Endothelial cell of hepatic sinusoid (primary cell): ENCODE data around the gene SPRING1.

ENCODE experiments used
- in situ Hi-C: cut with HindIII; loops from 2 replicates; pipeline ENCODE4 v1.10.0; 2017; ENCODE audit warnings: low sequenced_read_pairs

Gene SPRING1

DNA sequence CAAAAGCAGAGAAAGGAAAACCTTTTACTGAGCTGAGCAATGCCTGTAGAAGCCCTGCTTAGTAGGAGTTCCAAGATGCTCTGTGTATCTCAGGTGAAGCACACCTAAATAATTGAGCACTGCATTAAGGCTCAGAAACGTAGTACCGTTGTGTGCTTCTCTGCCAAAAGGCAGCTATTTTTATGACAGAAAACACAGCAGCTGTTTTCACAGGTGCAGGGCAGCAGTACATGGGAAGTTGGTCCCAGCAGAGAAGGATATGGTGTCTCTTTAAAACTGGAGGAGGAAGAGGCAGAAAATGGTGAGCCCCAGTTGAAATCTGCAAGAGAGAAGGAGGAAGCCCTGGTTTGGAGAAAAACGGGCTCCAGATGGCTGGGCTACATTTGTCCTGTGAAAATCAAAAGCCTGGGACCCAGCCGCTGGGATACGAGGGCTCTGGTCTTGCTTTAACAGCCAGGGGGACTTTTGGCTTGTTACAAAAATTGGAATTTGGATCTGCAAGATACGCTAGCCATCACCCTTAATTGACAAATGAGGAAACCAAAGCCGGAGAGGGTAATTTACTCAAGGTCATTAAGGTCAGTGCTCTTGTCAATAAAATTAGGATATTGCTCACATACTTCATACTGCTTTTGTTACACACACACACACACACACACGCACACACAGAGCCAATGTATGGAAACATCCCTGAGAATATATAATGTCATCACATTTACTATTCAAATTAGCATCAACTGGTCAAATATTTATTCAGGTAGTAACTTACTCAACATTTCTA is 27.3 kb downstream of the SPRING1 start:
- in situ Hi-C loops, result no loop called here

DNA sequence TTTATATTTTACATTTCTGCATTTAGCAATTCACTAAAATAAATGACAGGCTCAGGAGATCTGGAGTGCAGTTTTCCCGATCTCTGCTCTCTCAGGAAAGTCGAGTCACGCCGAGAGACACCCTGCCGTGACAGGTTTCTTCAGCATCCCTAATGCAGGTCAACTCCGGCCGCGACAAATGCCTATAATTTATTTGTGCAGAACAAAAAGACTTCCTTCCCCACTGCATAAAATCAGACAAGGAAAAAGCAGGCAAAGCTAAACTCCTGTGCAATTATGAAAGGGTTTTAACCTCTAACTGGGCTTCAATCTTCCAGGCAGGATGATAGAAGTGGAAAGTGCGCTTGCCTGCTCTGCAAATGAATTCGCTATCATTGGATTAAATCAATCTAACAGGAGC is 28.1 kb downstream of the SPRING1 start:
- in situ Hi-C loops, result loop anchor here (5.0 kb wide), 1 partner anchor 87 kb away; no protein-coding TSS in a partner anchor

DNA sequence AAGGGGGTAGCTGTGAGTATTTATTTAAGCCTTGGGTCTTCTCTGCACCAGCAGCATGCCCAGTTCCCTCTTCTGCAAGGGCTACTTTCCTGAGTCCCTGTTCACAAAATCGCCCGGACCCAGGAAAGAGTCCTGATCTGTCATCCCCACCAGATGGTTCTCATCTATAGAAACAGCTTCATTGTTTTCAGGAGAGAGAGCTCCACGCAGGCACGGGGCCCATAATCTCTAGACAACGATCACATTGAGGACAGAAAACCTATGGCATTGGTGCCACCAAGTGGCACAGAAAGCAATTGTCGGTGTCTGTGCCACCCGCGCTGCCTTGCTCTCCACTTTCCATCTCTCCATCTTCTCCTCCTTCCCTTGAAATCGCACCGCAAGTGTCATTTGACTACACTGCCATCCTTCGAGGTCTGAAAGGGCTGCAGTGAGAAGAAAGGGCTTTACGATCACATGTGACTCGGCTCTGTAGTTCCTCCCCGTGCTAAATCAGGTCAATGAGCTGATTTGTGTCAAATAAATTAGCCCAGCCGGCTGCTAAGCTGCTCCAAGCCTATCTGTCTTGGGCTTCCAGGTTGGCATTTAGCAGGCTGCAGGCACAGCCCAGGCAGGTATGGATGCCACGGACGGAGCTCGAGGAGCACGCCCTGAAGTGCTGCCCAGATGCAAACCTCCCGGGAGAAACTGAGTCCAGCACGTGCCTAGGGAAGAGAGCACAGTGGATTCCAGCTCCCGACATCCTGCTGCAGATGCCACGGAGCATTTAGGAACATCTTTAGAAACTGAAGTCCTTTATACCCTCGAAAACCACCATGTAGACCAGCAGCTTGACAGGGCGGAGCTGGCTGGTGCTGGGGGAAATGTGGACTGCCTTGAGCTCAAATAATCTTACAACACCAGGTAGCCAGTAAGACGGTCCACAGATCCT is 28.8 kb downstream of the SPRING1 start:
- in situ Hi-C loops, result loop anchor here (5.0 kb wide), 1 partner anchor 87 kb away; no protein-coding TSS in a partner anchor

DNA sequence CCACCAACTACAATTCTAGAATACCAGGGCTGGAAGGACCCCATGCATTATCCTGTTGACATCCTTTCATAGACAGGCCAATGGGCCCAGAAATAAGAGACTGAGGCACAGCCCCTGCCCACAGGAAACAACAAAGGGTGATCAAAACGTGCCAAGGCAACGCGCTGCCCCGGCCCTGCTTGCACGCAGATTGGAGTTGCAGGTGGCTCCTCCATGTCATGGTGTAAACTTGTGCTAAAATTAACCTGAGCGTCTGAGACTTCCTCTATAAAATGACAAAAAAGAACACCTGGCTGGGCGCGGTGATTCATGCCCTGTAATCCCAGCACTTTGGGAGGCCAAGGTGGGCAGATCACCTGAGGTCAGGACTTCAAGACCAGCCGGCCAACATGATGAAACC is 30.1 kb downstream of the SPRING1 start:
- in situ Hi-C loops, result loop anchor here (5.0 kb wide), 1 partner anchor 85 kb away; no protein-coding TSS in a partner anchor

DNA sequence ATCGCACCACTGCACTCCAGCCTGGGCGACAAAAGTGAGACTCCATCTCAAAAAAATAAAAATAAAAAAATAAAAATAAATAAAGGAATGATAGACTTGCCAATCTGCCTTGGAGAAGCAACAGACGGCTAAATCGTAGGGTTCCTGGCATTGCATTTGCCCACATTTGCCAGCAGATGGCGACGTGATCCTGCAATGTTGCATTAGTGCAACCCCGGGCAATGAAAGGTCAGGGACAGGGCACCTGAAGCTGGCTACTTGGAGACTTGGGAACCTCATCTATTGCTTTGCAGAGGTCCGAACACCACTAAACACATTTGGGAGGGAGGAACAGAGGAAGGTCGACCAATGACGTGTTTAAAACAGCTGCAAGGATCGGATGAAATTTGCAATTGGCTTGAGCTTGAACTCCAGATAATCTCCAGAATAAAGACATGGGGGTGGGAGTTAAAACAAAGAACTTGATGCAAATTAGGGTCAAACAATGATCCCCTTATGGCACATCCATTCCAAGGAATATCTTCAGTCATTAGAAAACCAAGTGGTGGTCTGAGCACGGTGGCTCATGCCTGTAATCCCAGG is 34.6 kb downstream of the SPRING1 start:
- in situ Hi-C loops, result no loop called here

DNA sequence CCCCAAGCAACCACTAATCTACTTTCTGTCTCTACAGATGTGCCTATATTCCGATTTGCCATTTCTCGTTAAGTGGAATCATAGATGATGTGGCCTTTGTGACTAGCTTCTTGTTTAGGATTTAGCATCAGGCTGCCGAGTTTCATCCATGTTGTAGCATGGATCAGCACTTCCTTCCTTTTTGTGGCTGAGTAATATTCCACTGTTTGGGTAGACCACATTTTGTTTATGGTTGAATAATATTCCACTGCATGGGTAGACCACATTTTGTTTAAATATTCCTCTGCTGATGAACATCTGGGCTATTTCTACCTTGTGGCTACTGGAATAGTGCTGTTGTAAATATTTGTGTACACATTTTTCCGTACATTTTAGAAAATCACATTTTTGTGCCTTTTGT is 36.4 kb downstream of the SPRING1 start:
- in situ Hi-C loops, result no loop called here

DNA sequence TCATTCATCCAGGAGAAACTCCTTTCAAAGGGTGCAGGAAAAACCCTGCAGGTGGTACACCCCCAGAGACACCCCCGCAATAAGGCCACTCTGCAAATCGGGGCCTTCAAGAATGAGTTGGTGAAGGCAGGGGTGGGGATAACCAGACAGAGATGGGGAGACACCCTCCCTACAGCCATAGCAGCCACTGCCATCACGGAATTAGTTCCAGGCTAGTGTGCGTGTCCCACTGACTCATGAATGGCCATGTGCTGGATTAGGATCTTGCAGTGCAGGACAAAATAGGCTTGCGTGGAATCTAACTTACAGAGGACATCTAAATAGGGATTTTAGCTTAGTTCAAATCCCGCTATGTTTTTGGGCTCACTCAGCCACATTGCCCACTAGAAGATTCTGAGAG is 37.8 kb downstream of the SPRING1 start:
- in situ Hi-C loops, result no loop called here

DNA sequence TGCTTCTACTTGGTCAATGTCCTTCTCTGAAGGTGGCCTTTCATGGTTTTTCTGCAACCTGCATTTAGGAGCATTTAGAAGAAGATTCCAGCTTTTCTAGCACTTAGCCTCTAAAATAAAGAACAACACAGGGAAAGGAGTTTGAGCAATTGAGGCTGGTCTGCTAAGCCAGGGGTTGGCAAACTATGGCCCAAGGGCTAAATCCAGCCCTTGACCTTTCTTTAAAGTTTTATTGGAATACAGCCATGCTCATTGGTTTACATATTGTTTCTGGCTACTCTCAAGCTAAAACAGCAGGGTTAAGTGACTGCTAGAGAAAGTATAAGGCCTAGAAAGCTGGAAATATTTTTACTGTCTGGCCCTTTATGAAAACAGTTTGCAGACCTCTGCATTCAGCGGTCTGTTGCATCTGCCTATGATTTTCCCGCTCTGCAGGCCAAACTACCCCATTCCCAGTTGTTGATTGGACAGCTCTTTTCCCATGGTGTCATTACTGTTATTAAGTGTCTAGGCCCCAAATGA is 39.3 kb downstream of the SPRING1 start:
- in situ Hi-C loops, result no loop called here

DNA sequence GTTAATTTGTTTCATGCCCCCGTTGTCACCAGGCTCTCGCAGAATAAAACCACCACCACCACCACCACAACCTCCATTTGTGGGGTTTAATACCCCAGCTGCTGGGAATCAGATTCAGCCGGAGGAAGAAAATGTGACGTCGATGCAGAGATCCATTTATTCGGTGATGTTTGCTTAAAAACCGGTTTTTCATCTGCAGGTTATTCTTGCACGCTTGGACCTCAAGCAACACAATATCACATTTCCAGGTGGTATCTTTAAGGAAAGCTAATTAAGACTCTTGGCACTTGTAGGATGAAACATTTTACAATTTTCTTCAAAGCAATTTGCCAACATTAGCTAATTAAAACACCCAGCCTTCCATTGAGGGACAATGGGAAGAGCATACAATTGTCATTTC is 39.8 kb downstream of the SPRING1 start:
- in situ Hi-C loops, result no loop called here

DNA sequence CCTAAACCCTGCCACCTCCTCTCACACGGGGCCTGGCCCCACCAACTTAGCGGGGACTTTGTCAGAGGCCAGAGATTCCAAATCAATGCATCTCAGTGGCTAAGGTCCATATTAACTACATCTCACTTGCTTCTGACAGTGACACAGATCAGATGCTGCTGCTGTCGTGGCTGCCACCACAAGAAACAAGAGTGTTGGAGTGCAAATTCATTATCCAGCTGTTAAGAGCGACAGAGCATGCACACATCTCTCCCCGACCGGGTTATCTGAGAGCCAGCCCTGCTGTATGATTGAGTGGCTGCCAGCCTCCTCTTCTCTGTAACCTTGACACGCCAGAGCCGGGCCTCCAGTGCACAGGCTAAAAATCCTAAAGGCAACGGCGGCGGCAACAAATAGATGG is 40.2 kb downstream of the SPRING1 start:
- in situ Hi-C loops, result no loop called here

DNA sequence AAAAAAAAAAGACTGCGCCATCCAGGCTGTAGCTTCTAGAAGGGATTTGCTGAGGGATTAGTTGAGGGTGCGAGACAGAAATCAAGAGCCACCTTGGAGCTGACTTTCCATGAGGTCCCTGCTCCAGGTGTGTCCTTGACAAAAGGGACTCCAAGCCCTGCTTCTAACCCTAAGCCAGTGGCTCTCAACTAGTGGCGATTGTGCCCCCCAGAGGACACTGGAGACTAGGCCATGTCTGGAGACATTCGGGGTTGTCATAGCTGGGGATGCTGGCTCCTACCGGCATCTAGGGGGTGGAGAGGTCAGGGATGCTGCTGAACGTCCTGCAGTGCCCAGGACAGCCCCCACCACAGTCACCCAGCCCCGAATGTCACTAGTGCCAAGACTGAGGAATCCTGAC is 40.6 kb downstream of the SPRING1 start:
- in situ Hi-C loops, result no loop called here

DNA sequence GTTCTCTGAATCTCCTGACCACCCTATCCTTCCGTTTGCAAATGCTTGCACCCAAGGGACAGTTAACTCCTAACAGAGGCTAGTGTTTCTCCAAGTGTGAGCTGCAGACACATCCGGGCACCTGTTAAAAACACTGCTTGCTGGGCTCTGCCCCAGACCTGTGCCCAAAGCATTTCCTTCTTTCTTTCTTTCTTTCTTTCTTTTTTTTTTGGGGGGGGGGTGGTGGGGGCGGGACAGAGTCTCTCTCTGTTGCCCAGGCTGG is 42.5 kb downstream of the SPRING1 start:
- in situ Hi-C loops, result no loop called here

DNA sequence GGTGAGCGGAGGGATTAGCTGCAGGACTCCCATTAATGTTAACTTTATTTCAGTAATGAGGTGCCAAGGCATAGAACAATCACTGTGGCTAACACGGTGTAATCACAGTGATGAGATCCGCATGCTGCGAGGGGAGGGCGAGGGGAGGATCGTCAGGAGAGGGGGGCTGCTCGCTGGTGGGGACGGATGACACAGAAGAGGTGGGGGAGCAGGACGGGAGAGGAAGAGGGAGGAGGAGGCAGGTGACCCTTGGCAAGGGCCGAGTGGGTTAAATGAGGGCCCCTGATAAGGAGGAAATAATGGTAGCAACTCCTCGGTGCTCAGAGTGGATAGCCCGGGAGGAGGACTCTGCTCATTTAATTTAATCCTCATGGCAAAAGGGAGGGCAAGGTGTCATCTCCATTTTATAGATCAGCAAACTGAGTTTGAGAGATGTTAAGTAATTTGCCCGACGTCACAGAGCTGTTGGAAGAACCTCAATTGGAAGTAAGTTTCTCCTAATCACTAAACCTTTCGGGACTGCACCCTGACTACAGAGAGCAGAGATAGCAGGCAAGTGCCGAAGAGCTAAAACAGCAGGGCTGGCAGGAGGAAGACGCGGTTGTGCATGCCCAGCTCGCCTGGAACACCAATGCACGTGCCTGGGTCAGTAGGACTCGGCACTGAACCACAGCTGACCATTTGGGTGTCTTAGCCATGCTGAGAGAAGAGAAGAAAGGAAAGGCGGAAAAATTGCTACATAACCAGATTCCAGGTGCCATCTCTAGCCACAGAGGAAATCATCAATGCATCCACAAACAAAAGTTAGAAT is 43.0 kb downstream of the SPRING1 start:
- in situ Hi-C loops, result no loop called here

DNA sequence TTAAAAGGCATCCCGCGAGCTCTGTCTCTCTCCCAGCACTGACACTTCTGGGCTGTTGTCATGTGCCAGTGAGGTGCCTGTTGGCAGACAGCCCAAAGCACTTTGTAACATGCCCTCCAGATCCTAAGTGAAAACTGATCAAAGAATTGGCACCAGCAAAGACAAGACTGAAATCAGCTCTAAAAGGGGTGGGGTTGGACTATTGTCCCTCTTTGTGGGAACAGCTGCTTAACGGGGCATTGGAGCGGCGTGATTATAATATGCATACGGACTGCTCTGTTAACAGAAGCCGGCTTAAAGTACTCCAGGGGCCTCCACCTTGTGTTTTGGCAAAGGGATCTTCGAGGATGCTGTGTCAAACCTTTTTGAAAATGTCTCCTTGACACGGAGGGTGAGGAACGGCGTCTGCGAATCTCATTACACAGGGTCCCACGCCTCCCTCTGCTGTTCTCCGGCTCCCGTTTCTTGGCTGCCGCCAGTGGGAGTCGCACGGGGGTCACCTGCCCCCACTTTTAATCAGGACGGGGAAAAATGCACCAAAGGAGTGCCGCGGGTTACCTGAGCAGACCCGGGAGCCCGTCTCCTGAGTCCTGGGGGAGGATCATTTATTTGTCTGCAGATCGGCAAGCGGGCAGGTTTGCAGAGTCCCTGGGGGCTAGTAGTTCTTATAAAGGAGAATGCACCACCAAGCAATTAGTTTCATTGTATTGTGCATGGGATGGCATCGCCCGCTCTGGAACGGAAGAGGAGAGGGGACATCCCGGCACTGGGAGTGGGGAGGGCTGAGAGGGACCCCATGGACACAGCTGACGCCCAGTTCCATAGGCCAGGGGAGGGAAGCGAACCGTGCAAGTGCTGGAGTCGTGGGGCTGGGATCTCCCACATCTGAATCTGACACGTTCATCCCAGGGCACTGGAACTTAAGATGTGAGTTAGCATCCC is 44.3 kb downstream of the SPRING1 start:
- in situ Hi-C loops, result no loop called here

DNA sequence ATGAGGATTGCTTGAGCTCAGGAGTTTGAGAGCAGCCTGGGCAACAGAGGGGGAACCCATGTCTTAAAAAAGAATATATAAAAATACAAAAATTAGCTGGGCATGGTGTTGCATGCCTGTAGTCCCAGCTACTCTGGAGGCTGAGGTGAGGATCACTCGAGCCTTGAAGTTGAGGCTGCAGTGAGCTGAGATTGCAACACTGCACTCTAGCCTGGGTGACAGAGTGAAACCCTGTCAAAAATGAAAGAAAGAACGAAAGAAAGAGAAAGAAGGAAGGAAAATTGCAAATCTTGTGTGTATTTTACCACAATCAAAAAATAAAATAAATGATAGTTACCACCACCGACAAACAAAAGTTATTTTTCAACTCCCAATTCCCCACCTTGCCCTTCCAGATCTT is 45.3 kb downstream of the SPRING1 start:
- in situ Hi-C loops, result no loop called here

DNA sequence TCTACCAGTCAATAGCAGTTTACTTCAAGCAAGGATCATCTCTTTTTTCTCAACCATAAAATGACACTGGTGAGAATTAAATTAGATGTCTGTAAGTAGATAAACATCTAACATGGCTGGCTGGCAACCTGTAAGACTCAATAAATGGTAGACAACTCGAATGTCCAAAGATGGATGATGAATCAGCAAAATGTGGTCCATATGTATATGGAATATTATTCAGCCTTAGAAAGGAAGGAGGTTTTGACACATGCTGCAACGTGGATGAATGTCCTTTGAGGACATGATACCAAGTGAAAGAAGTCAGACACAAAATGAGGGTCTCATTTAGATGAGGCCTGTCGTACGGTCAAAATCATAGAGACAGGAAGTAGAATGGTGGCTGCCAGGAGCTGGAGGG is 46.2 kb downstream of the SPRING1 start:
- in situ Hi-C loops, result no loop called here

DNA sequence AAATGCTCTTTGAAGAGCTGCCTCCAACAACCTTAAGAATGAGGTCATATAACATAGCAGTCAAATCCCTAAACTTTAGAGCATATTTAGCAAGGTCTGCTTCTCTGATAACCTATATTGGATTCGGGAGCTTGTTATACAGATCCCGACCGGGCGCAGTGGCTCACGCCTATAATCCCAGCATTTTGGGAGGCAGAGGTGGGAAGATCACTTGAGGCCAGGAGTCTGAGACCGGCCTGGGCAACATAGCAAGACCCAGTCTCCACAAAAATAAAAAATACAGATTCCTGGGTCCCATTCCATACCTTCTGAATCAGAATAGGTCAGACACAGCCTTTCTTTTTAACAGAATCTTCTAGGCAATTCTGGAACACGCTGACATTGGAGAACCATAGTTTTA is 46.7 kb downstream of the SPRING1 start:
- in situ Hi-C loops, result no loop called here

DNA sequence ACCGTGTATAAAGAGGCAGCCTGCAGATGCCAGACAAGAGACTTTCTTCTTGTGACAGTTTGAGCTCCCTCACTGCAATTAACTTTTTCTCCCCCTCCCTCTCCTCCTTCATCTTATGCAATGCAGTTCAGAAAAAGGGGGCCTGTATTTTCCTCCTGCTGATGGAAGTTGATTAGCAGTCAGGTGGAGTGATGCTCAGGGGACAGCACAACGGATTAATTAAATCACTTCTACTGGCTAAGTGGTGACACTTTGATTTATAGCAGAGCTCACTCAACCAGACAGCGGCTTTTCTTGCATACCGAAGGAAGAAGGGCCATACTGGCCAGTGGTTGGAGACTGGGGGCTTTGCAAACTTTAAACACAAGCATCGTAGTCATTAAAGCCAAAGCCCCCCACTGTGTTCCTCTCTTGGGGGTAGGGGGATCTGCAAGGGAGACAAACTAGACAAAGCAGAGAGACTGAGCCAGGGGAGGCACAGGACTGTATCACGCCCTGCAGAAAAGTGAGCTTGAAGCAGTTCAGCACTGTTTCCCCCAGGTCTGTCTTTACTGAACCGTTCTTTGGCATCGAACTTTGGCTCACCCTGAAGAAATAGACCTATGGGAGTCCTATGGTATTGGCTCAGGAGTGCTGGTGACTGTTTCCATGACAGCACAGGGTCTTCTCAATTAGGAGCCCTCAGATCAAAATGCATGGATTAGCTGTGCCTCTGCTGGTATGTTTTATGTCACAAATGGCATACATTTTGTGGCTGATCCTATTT is 47.7 kb downstream of the SPRING1 start:
- in situ Hi-C loops, result no loop called here

DNA sequence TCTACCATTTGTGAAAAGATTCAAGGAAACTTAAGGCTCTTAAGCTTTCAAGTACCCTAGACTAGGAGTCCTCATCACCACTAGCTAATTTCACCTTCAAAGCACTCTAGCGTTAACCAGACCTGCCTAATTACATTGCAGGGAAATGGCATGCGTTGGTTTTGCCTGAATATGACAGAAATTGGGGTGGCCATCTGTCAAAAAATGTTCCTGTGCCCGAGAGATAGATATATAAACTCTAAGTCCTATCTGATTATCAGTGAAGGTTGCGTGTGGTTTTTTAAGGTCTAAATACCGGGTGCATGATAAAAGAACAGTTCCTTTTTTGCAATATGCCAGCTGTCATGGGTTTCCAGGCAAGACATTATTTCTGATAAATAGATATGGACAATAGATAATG is 48.3 kb downstream of the SPRING1 start:
- in situ Hi-C loops, result no loop called here
